HG03139 (cell line): Measurements from ENCODE around the gene TCP11L2.
"Not testable (repeated sequence)": the region's sequence is repeated elsewhere in the genome, so short reads cannot be mapped to it uniquely, and the experiment has no call there.

Experiments
- ATAC-seq: cut with Tn5 transposase; IDR thresholded peaks from one replicate; pipeline ENCODE4 v1.9.1; 2021; ENCODE audit not compliant: unreplicated experiment

TCP11L2 gene

DNA sequence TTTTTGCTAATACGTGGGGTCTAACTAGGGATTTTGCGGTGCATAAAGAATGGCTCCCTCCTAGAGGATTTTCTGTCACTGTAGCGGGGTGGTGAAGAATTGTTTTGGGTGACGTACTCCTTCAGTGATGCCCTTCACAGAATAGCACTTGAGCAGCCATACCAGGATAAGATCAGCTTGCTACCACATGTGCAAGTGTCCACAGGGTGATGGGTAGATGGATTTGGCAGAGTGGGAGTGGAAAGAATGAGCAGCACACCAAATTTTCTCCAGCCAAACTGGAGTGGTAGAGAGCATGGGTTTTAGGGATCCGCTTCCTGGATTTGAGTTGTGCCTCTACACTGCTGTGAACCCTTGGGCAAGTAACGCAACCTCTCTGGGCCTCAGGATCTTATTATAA is 2.3 kb downstream of the TCP11L2 start:
- ATAC-seq: no peak

- ATAC-seq: no peak
Measured at GRCh38 chr12:106305376-106305775, 2.8 kb downstream of the TCP11L2 start.

GRCh38 chr12:106307181-106307580 is 4.6 kb downstream of the TCP11L2 start:
- no peak for ATAC-seq

DNA sequence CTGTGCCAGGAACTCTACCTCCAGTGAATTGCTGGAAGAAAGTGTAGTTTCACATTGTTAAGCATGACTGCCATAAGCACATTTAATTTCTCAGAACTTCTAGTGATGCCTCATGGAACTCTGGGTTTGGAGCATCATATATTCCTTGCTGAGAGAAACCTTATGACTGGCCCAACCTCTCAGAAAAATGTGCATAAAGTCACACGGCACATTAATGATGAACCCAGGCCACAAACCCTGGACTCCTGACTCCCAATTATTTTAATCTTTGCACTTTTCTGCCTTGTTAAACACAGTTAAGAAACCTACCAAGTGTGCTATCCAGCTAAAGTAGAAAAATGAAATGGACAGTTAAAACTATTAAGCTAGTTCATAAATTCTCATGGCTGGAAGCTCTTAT is 5.6 kb downstream of the TCP11L2 start:
- ATAC-seq: no peak

DNA sequence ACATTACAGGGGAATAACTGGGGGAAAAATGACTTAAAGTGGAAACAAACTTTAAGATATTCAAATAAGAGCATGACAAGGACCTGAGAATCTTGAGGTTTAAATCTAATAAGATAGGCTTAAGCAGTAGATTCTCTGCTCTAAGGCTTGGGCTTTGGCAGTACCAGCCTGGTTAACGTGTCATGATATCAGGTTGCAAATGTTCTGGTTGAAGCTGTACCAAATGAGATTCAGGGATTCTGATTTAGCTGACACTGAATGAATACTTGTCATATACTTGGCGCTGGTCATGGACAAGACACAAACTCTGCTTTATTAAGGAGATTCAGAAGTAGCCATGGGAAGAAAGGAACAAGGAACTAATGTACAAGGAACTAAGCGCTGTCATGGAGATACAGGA is 6.1 kb downstream of the TCP11L2 start:
- ATAC-seq: no peak

DNA sequence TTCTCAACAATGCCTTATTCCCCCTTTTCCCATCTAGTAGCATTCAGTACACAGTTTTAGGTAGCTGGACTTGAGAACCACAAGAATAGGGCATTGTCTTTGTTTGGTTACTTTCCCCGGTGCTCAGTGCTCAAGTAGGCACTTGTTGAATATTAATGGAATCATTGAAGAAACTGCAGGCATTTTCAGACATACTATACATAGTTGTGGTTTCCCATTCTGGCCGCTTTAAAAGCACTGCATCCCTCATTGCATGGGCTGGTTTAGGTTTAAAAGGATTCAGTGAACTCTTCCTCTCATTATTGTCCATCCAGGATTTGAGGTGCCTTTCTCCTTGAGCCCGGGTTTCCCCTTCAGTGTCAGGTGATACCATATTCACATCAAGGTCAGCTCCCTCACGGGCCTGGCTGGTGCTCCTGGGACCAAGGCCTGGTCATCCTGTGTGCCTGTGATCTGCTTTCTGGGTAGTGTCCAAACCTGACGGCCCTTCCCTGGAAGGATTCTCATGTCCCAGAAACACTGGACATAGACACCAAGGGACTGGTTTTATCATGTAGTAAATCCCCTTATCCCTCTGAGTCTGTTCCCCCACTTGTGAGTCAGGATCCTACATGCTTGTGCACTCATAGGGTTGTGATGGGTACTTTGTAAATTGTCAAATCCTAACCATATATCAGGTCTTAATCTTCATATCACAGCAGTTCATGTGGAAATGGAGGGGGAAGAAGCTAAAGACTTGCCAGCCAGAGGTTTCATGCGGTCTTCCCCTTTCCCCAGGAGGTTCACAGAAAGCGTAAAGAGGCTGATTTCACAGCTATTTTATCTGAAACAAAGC is 7.4 kb downstream of the TCP11L2 start:
- ATAC-seq: no peak

DNA sequence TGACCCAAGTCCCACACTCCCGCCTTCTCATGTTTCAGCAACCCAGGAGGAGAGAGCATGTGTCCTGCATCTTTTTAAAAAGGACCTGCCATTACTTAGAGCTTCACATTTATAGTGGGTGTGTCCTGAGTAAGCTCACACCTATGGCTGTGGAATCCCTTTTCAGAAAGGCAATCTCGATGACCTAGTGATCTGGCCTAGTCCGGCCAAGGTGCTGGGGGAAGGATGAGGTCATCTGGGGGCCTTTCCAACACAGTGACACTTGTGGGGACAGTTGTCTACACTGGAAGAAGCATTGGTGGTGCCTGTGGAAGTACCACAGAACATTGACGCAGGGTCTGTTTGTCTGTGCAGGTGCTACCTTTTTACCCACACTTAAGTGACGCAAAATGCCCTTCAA is 8.2 kb downstream of the TCP11L2 start:
- ATAC-seq: no peak

- no peak for ATAC-seq
Measured at GRCh38 chr12:106311139-106311538, 8.6 kb downstream of the TCP11L2 start.

DNA sequence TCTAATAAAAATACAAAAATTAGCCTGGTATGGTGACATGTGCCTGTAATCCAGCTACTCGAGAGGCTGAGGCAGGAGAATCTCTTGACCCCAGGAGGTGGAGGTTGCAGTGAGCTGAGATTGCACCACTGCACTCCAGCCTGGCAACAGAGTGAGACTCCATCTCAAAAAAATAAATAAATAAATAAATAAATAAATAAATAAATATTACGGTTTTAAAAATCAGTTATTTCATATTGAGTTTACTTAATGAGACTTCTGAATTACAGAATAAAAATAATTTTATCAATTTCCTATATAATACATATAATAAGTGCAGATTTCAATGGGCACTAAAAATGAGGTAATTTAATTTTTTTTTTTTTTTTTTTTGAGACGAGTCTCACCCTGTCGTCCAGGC is 10.9 kb downstream of the TCP11L2 start:
- ATAC-seq: not testable (repeated sequence)

DNA sequence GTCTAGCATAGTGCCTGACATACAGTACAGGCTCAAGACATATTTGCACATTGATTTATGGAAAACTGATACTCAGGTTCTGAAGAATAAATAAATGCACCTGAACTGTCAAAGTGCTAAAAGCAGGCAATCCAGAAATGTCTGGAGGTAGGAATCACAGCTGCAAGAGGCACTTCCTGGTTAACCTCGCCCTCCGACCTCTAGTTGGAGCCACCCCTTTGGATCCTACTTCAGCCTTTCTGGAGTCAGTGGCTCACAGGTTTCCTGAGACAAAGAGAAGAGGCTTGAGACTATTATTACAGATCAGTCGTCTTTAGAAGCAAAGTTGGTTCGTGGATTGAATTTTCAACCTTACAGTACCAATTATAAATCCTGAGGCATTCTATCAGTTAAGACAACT is 13.0 kb downstream of the TCP11L2 start:
- ATAC-seq: no peak

- ATAC-seq: no peak
Measured at GRCh38 chr12:106317406-106318082, 15.0 kb downstream of the TCP11L2 start.

- ATAC-seq: no peak
Measured at GRCh38 chr12:106321139-106321850, 18.8 kb downstream of the TCP11L2 start.

- ATAC-seq: no peak
Measured at GRCh38 chr12:106323537-106323936, 21.0 kb downstream of the TCP11L2 start.

GRCh38 chr12:106327309-106327869 is 24.9 kb downstream of the TCP11L2 start:
- ATAC-seq: no peak

DNA sequence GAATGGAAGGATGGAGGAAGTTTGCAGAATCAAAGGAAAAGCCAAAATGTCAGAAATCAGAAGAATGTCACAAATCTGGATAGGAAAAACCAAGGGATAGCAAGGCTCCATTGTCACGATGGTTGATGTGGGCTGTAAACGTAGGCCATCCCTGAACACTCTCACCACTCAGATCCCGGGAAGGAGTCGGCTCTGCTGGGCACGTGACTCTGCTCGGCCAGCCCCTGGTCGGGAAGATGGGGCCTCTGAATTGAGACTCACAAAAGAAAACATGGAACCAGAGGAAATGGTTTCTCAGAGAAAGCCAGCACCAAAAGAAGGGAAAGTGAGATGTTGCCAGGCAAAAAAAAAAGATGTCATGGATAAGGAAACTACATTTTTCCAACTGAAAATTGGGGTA is 26.2 kb downstream of the TCP11L2 start:
- no peak for ATAC-seq

DNA sequence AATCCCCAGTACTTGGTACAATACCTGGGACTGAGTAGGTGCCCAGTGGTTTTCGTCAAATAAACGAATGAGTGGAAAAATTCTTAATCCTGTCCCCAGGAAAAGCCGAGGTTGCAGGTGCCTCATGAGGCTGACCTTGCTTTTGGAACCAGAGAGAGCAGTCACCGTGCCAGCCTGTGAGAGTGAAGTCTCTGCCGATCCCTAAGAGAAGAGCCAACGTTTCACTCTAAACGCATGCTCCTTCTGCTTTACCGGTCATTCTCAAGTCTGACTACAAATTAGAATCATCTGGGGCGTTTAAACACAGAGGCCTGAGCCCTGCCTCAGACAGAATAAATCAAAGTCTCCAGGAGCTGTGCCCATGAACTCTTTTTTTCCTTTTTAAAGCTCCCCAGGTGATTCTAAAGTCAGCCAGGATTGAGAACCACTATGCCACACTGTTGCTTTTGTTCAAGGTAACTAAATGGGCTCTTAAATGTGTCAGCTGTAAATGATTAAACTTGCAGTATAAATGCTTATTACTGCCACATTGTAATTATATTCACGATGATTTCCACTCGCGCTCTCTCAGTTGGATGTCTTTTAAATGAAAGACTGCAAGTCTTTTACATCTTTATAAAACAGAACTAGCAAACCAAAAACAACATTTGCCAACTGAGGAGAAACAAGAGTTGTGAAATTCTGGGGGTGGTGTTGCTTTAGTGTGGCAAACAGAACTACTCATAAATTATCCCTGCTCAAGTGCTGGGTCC is 26.9 kb downstream of the TCP11L2 start:
- ATAC-seq: no peak

DNA sequence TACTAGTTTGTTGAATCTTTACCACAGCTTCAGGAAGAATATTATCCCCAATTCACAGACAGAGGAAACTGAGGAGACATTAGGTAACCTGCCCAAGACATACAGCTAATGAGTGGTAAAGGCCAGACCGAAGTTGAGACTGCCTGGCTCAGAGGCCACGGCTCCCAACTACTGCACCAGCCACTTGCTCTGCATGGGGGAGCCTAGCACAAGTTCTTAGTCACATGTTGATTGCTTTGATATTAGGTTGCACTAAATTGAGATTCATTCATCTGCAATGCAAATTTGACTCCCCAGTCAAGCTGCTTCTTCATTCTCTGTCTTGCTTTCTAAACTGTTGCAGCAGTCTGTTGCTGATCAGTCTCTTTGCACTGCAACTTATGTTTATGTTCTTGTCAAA is 29.1 kb downstream of the TCP11L2 start:
- ATAC-seq: no peak

GRCh38 chr12:106332536-106332935 is 30.0 kb downstream of the TCP11L2 start:
- no peak for ATAC-seq

DNA sequence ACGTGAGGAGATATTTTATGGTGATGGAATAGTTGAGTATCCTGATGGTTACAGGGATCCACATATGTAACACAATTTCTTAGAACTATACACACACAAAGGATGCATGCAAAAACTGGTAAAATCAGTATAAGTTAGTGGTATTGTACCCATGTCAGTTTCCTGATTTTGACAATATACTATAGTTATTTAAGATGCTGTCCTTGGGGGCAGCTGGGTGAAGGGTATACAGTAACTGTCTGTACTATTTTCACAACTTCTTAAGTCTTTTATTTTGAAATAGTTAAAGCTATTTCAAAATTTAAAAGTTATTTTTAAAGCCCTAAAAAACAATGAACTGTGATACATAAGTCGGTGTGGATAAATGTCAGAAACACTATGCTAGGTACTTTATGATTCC is 30.5 kb downstream of the TCP11L2 start:
- ATAC-seq: no peak

- no peak for ATAC-seq
Measured at GRCh38 chr12:106333756-106334155, 31.2 kb downstream of the TCP11L2 start.
